Thoracic aorta (tissue), 2 donors: Measurements from ENCODE around the gene C1orf167. TPM values are rescaled to one million over a fixed set of nuclear protein-coding genes. Genes with fewer than 3 reads are reported as not detected.

Source experiments
- ATAC-seq: fragments of 150-250 bp; one replicate; pipeline ENCODE4 v1.8.0; 2017; ENCODE audit warnings: low read depth; ENCODE audit not compliant: insufficient number of reproducible peaks, low FRiP score
- DNase-seq: peaks from one replicate; pipeline ENCODE4 v3.0.0-alpha.2; 2020; ENCODE audit warnings: low spot score
- H3K27ac ChIP-seq, 2 donors: fragments of 200-600 bp; sonication (generic); 1 replicate in 1 of 2; 2 replicates in 1 of 2; pipeline ENCODE4 v1.5.1; 2016; ENCODE audit warnings: mild to moderate bottlenecking in 2 of 2, moderate library complexity in 2 of 2
- H3K27me3 ChIP-seq: fragments of 200-600 bp; sonication (generic); replicated peaks from 2 replicates; pipeline ENCODE4 v1.6.0; 2016; ENCODE audit warnings: mild to moderate bottlenecking; ENCODE audit not compliant: insufficient read depth
- H3K36me3 ChIP-seq: fragments of 200-600 bp; sonication (generic); one replicate; pipeline ENCODE4 v1.5.1; 2016
- H3K4me1 ChIP-seq, 2 donors: fragments of 200-600 bp; sonication (generic); 1 replicate in 1 of 2; 2 replicates in 1 of 2; pipeline versions ENCODE4 v1.5.1 to v1.6.0; 2016; ENCODE audit warnings: low read depth in 2 of 2, mild to moderate bottlenecking in 1 of 2; ENCODE audit not compliant: control insufficient read depth in 1 of 2
- H3K4me3 ChIP-seq: fragments of 200-600 bp; sonication (generic); 2 replicates; pipeline ENCODE4 v1.5.1; 2016; ENCODE audit warnings: mild to moderate bottlenecking
- H3K9me3 ChIP-seq: fragments of 200-600 bp; sonication (generic); 2 replicates; pipeline ENCODE4 v1.5.1; 2016
- CTCF ChIP-seq: fragments of 200-600 bp; sonication (generic); IDR thresholded peaks from one replicate; pipeline ENCODE4 v1.5.1; 2019; ENCODE audit warnings: antibody characterized with exemption
- total RNA-seq, 2 donors: library from RNA; depleted of rRNA; stranded (reverse); fragments of >200 nt; gene quantifications; one replicate each; pipeline versions ENCODE4 v1.1.0 to v1.2.3, GENCODE V29; 2016

C1orf167 gene
- total RNA-seq, 2 donors from 2014 or later, result 4.2 TPM; not detected in 1

GRCh38 chr1:11720033-11720376, 42.0 kb upstream of the C1orf167 start:
- Histone ChIP-seq H3K4me3 (no peak overlapping the region), H3K9me3 (no peaks in the 10 kb centered on the region), H3K27ac (no peak overlapping the region), H3K4me1 (peaks cover 0 to 32% of the 10 kb centered on the region in 2 donors), H3K36me3 (no peaks in the 10 kb centered on the region), H3K27me3 (no peaks in the 10 kb centered on the region)
- no peak for ATAC-seq
- TF ChIP-seq CTCF, result no peak
- DNase-seq, result no peak

- no peak for TF ChIP-seq CTCF
- DNase-seq, result no peak
- H3K27me3 ChIP-seq, result no peaks in the 10 kb centered on the region
- H3K4me3 ChIP-seq, result no peak overlapping the region
- H3K9me3 ChIP-seq, result no peaks in the 10 kb centered on the region
- H3K4me1 ChIP-seq, result peaks cover 0 to 32% of the 10 kb centered on the region in 2 donors
- H3K36me3 ChIP-seq, result no peaks in the 10 kb centered on the region
- H3K27ac ChIP-seq, result no peak overlapping the region
- ATAC-seq, result no peak
These were observed 41.5 kb upstream of the C1orf167 start for GRCh38 chr1:11720525-11720924.

DNA sequence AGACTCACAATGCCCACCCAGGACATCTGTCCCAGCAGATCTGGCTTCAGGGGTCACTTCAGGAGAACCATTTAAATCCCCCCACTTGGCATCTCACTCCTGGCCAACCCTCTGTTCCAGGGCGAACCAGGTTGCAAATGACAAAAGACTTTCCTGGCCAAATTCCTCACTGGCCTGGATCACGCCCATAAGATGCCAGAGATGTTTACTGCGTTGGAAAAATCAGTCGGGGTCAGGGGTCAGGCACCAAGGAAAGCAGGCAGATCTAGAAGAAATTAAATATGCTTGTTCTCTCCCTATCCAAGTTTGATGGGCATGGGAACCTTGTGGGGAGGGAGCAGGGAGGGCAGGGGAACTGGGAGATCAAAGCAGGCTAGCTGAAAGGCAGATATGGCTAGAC, 40.7 kb upstream of the C1orf167 start:
- no peak overlapping the region for H3K4me3 ChIP-seq
- H3K9me3 ChIP-seq, result no peaks in the 10 kb centered on the region
- H3K36me3 ChIP-seq, result no peaks in the 10 kb centered on the region
- no peak for DNase-seq
- peaks cover 0 to 32% of the 10 kb centered on the region in 2 donors for H3K4me1 ChIP-seq
- no peak overlapping the region for H3K27ac ChIP-seq
- ATAC-seq, result peak; percentile 33
- no peaks in the 10 kb centered on the region for H3K27me3 ChIP-seq
- TF ChIP-seq CTCF, result no peak

DNA sequence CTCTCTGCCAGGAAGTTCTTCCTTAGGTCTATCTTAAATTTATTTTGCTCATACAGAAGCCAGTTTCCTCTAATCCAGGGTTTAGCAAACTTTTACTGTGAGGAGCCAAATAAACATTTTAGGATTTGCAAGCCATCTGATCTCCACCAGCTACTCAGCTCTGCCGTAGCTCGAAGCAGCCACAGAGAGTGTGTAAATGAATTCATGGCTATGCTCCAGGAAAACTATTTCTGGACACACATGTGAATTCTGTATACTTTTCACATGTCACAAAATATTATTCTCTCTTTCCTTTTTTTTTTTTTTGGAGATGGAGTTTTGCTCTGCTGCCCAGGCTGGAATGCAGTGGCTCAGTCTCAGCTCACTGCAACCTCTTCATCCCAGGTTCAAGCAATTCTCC, 39.5 kb upstream of the C1orf167 start:
- DNase-seq (no peak), ATAC-seq (no peak)
- H3K36me3 ChIP-seq, result no peaks in the 10 kb centered on the region
- H3K4me1 ChIP-seq, result peaks cover 0 to 32% of the 10 kb centered on the region in 2 donors
- no peak overlapping the region for H3K4me3 ChIP-seq
- H3K9me3 ChIP-seq, result no peaks in the 10 kb centered on the region
- no peak for TF ChIP-seq CTCF
- no peak overlapping the region for H3K27ac ChIP-seq
- no peaks in the 10 kb centered on the region for H3K27me3 ChIP-seq

- DNase-seq (no peak), ATAC-seq (no peak)
- no peak for TF ChIP-seq CTCF
- no peaks in the 10 kb centered on the region for H3K27me3 ChIP-seq
- H3K9me3 ChIP-seq, result no peaks in the 10 kb centered on the region
- peaks cover 4 to 17% of the 10 kb centered on the region in 2 donors for H3K4me1 ChIP-seq
- no peak overlapping the region for H3K4me3 ChIP-seq
- H3K36me3 ChIP-seq, result no peaks in the 10 kb centered on the region
- no peak overlapping the region for H3K27ac ChIP-seq
These were observed 36.4 kb upstream of the C1orf167 start for GRCh38 chr1:11725616-11726015.
